Measurements from ENCODE around the gene GBP2.

GBP2 gene

DNA sequence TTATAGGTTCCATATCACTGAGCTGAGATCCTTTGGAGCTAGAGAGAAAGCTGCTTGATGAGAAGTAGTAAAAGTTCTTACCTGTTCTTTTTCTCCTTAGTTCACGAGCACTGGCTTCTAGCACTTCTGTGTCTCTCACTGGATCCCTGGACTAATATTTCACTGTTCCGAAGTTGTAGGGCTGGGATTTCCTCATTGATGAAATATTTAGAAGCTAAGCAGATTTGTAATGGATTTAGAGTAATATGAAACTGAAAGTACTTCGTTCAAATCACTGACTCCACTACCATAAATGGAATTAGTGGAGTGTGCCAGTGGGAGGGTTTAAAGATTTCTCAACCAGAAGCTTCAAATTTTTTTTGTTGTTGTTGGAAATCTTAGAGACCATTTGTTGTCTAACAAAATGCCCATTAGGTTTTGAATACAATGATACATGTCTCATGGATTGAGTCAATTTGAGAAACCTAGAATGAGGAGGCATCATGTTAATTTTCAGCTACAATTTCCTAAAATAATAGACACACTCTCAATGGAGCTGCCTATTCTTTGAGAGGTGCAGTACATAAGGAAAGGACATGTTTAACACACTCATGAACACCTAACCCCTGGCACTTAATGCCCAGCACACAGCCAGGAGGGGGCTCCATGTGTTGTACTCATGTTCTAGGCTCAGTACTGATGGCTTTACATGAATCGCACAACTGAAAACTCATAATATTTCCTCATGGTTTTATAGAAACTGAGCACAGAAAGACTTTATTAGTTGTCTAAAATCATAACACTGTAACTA, 60.6 kb downstream of the GBP2 start, which contains the start of gene GBP1:
TSS of gene GBP1 (minus strand) at position 130 of the 790 bp plus-strand sequence. CDS start 1,974 bp downstream, outside the sequence.
- no peak for DNase-seq (ENCODE audit: low spot score)

GRCh38 chr1:89064632-89065031, 61.3 kb downstream of the GBP2 start:
- no peak for DNase-seq (ENCODE audit: low spot score)

GRCh38 chr1:89063094-89063493, 62.8 kb downstream of the GBP2 start:
- no peak for DNase-seq (ENCODE audit: low spot score)

GRCh38 chr1:89060091-89060490, 65.8 kb downstream of the GBP2 start:
- DNase-seq (ENCODE audit: low spot score) = no peak
